ENCODE results near the gene CTPS2.

Gene CTPS2

DNA sequence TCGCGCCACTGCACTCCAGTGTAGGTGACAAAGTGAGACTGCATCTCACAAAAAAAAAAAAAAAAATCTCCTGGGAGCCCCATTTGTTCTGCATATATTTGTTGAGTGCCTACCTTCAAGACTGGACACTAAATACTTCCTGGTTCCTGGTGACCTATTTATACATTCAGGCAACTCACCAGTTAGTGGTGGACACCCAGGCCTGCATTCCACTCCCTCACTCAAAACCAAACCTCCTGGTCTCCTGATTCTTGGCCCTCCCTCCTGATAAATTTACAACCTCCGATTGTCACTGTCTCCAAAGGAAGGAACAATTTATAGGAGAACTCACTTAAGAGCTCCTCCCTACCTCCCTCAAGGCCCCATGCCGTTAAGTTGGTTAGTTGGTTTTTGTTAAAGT lies 10.0 kb upstream of the CTPS2 start:
- TF ChIP-seq GATA2 (IDR thresholded peaks at IDR 0.05; ENCODE audit: low read depth, low read length) (no peak), GATA3 (IDR thresholded peaks at IDR 0.05; ENCODE audit: low read depth, low read length) (no peak)

DNA sequence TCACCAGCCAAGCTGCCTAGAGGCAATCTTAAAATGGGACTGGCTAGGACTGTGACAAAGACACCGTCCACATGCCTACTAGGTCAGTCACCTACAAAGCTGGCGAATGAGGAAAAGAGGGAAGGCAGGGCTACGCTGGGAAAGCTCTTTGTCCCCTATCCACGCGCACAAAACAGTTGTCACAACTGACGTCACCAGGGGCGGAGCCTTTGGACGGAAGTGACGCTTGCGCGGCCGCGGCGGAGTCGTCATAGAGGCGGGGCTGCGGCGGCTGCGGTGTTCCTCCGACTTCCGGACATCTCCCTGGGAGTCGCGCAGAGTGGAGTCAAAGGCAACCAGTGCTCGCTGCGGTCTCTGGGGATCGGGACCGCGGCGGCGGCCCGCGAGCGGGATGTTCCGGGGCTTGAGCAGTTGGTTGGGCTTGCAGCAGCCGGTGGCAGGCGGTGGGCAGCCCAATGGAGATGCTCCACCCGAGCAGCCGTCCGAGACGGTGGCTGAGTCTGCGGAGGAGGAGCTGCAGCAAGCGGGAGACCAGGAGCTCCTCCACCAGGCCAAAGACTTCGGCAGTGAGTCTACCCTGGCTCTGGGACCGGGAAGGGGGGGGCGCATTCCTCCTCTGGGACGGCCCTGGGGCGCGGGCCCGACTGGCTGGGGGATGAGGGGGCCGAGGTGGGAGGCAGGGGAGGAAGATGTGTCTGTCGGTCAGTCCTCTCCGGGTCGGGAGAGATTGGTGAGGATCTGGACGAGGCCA lies 7.0 kb upstream of the CTPS2 start, which contains the start of gene SYAP1:
TSS of gene SYAP1 (plus strand) at position 279 of the 751 bp plus-strand sequence. CDS start at position 392, 113 bp downstream.
- TF ChIP-seq GATA3 (IDR thresholded peaks at IDR 0.05; ENCODE audit: low read depth, low read length) (no peak), GATA2 (IDR thresholded peaks at IDR 0.05; ENCODE audit: low read depth, low read length) (no peak)

DNA sequence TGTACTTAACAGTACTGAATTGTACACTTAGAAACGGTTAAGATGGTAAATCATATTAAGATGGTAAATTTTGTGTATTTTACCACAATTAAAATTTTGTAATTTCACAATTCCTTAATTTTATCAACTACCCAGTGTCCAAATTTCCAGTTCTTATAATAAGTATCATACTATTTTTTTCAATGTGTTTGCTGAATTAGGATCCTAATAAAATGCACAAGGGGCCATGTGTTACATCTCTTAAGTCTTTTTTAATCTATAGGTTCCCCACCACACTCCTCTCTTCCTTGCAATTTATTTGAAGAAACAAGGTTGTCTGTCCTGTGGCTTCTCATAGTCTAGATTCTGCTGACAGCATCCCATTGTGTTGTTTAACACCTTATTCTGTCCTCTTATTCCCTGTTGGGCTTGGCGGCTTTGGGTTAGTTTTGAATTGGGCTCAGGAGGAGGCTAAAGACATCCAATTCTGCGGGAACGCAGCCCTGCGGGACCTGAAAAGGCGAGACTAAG lies 6.4 kb upstream of the CTPS2 start:
- TF ChIP-seq GATA3 (IDR thresholded peaks at IDR 0.05; ENCODE audit: low read depth, low read length) (no peak), GATA2 (IDR thresholded peaks at IDR 0.05; ENCODE audit: low read depth, low read length) (no peak)

DNA sequence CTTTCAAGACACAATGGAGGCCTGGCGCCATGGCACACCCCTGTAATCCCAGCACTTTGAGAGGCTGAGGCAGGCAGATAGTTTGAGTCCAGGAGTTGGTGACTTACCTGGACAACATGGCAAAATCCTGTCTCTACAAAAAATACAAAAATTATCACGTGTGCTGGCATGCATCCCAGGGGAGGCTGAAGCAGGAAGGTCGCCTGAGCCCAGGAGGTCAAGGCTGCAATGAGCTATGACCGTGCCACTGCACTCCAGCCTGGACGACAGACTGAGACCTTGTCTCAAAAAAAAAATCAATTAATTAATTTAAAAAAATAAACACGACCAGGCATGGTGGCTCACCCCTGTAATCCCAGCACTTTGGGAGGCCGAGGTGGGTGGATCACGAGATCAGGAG lies 2.0 kb upstream of the CTPS2 start:
- TF ChIP-seq GATA2 (IDR thresholded peaks at IDR 0.05; ENCODE audit: low read depth, low read length) (no peak), GATA3 (IDR thresholded peaks at IDR 0.05; ENCODE audit: low read depth, low read length) (no peak)

DNA sequence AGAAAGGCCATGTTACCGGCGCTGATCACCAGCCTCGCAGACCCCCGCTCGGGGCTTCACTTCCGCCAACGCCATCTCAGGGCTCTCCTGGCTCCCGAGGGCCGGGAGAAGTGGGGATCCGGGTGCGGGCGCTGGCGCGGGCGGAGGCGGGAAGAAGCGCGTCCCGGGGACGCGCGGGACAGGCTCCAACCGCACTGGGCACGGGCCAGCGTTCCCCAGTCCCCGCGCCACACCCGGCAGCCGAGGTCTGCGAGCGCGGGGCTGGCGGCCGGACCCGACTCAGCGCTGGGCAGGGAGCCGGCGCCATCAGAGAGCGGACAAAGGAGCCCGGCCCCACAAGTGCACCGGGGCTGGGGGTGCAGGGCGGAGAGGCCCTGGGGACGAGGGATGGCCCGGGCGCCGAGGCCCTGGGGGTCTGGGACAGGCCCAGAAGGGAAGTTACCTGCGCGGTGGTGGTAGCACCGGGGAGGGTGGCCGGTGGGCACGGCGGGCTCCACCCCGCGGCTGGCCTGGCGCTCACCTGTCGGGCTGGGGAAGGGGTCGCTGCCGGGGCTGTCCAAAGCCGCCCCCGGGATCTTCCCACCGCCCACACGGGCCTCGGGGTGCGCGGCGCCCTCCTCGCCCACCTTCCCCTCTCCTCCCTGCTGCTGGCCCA lies 449 bp downstream of the CTPS2 start:
- TF ChIP-seq GATA2 (IDR thresholded peaks at IDR 0.05; ENCODE audit: low read depth, low read length), result no peak
- TF ChIP-seq GATA3 (IDR thresholded peaks at IDR 0.05; ENCODE audit: low read depth, low read length), result no peak

DNA sequence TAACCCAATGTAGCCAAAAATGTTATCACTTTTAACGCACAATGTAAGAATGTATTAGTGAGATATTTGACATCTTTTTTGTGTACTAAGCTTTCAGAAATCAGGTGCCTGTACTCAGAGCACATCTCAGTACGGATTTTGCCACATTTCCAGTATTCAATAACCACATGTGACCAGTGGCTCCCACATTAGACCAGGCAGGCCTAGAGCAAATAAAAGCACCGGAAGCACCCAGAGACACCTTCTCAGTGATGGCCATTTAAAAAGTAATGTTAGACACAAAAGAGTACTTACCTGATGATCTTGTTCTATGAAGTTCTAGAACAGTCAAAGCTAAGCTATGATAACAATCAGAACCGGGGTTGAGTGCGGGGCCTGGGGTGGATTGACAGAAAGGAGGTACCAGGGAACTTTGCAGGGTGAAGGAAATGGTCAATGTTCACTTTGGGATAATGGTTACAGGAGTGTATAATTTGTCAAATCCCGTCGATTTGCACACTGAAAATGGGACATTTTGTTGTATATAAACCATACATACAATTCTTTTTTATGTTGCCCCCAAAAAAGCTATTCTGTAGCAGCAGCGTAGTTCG lies 1.2 kb downstream of the CTPS2 start:
- TF ChIP-seq GATA3 (IDR thresholded peaks at IDR 0.05; ENCODE audit: low read depth, low read length), result no peak
- peak; percentile 65 for TF ChIP-seq GATA2 (IDR thresholded peaks at IDR 0.05; ENCODE audit: low read depth, low read length)

DNA sequence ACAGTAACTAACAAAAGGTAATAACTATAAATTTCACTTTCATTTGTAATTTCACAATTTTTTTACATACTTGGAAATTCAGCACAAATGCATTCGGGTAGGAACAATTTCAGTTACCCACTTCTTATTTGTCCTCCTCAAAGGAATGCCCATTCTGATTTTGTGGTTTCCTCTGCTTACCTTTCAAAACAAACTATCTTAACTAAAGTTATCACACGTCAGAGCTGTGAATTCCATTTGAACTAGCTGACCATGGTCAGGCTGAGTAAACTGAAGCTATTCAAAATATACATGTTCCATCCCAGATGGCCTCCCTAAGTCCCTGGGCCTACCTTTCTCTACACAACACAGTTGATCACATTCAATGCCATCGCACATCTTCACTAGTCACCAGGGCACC lies 4.5 kb downstream of the CTPS2 start:
- TF ChIP-seq GATA3 (IDR thresholded peaks at IDR 0.05; ENCODE audit: low read depth, low read length) (no peak), GATA2 (IDR thresholded peaks at IDR 0.05; ENCODE audit: low read depth, low read length) (no peak)

DNA sequence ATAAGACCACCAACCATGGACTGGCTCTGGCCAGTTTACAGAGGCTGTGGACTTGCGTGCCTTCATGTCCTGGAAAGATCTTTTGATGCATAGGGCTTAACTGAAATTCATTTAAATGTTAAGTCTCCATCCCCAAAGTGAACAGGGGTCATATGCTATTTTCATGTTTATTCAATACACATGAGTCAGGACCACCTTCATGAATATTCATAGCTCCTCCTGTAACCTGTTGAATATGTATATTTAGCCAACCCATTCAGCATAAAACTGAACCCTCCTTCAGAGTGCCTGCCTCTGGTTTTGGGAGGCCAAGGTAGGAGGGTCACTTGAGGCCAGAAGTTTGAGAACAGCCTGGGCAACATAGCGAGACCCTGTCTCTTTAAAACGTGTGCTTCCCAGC lies 7.1 kb downstream of the CTPS2 start:
- TF ChIP-seq GATA3 (IDR thresholded peaks at IDR 0.05; ENCODE audit: low read depth, low read length) (no peak), GATA2 (IDR thresholded peaks at IDR 0.05; ENCODE audit: low read depth, low read length) (no peak)

DNA sequence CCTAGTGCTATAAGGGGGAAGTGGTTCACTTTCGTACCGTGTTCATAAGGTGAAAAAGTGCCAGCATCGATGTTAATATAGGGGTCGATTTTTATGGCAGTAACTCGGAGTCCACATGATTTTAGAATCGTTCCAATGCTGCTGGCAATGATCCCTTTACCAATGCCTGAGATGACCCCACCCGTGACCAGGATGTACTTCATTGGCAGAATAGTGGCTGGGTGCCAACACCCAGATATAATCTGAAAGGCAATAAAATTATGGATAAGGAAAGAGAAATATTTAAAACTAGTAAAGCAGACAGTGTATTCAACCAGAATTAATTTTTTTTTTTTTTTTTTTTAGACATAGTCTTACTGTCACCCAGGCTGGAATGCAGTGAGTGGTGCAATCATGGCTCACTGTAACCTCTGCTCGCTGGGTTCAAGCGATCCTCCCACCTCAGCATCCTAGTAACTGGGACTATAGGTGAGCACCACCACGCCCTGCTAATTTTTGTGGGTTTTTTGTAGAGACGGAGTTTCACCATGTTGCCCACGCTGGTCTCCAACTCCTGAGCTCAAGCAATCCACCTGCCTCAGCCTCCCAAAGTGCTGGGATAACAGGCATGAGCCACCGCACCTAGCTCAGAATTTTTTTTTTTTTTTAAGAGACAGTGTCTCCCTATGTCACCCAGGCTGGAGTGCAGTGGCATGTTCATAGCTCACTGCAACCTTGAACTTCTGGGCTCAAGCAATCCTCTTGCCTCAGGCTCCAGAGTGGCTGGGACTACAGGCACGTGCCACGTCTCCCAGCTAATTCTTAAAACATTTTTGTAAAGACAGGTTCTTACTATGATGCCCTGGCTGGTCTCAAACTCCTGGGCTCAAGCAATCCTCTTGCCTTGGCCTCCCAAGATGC lies 9.5 kb downstream of the CTPS2 start:
- TF ChIP-seq GATA3 (IDR thresholded peaks at IDR 0.05; ENCODE audit: low read depth, low read length) (no peak), GATA2 (IDR thresholded peaks at IDR 0.05; ENCODE audit: low read depth, low read length) (no peak)

DNA sequence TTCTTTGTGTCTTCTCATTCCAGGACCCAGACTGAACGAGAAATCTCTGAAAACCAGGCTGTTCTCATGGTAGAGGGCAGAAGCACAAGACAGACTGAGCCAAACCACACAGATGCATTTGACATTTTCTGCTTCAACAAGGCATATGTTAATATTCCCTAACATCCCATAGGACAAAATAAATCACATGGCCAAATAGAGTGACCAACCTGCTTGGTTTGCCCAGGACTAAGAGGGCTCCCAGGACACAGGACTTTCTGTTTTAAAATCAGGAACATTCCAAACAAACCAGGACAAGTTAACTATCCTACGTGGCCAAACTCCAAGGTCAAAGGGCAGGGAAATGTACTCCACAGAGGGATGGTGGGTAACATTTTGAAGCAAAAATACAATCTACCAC lies 11.7 kb downstream of the CTPS2 start:
- TF ChIP-seq GATA2 (IDR thresholded peaks at IDR 0.05; ENCODE audit: low read depth, low read length) (no peak), GATA3 (IDR thresholded peaks at IDR 0.05; ENCODE audit: low read depth, low read length) (no peak)

DNA sequence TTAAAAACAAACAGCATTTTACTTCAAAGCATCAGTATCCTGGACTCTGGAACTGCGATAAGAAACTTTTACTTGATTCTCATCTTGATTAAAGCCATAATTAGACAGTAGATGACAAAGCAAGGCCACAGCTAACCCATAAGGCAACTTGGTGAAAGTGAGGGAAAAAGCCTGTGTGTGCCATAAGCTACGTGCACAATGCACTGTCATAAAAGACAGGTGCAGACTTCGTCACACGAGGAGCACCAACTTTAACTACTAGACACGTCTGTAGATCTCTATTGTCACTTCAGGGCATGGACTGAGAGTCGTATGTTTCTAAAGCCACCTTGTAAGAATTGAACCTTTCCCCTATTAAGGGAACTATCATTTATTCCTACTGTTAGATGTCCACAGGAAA lies 13.1 kb downstream of the CTPS2 start:
- no peak for TF ChIP-seq GATA3 (IDR thresholded peaks at IDR 0.05; ENCODE audit: low read depth, low read length)
- no peak for TF ChIP-seq GATA2 (IDR thresholded peaks at IDR 0.05; ENCODE audit: low read depth, low read length)

DNA sequence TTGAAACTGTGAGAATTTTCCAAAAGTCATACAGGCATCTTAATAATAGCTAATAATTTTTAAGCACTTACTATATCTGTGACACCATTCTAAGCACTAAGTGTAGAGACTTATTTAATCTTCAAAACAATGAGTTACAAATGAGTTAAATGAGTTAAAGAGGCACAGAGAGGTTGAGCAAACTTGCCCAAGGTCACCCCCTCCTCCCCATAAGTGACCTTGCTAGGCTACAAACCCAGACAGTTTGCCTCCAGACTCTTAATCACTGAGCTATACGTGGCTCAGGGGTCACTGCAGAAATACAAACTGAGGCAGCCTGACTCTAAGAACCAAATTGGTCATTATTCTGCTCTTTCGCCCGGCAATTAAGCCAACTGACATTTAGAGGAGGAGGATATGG lies 15.5 kb downstream of the CTPS2 start:
- TF ChIP-seq GATA3 (IDR thresholded peaks at IDR 0.05; ENCODE audit: low read depth, low read length), result no peak
- TF ChIP-seq GATA2 (IDR thresholded peaks at IDR 0.05; ENCODE audit: low read depth, low read length), result no peak

DNA sequence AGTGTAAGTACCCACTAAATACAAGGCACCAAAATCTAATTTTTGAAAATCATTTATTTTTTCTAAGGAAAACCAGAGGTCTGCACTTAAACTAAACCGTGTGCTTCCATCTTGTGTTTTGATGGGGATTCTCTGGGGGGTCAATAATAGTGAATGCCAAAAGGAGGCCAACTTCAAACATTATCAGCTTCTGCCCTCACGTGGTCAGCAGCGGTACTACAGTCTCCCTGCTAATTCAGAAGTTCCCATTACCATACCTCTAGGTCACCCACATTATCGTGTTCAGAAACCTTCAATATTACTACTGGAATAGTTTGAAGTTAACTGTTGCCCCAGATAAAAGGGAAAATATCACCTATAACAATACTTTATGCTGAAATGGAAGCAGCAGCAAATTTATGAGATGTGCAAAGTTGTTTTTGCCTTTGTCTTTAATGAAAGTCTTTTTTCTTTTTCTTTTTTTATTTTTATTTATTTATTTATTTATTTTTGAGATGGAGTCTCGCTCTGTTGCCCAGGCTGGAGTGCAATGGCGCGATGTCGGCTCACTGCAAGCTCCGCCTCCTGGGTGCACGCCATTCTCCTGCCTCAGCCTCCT lies 17.3 kb downstream of the CTPS2 start:
- TF ChIP-seq GATA2 (IDR thresholded peaks at IDR 0.05; ENCODE audit: low read depth, low read length) (no peak), GATA3 (IDR thresholded peaks at IDR 0.05; ENCODE audit: low read depth, low read length) (no peak)

Data from SH-SY5Y (cell line).